Uterus (tissue), 2 donors: ENCODE measurements around the gene CATSPERE.

Experiments
- CTCF ChIP-seq, 4 experiments: fragments of 200-600 bp in 2 of 4; fragments of 450-650 bp in 2 of 4; sonication (generic) in 2 of 4; IDR thresholded peaks; one replicate each; pipeline ENCODE4 v1.5.1; 2016 to 2019; ENCODE audit warnings: antibody characterized with exemption in 4 of 4, mild to moderate bottlenecking in 2 of 4, moderate library complexity in 1 of 4
- POLR2A ChIP-seq, 2 donors: fragments of 450-650 bp; IDR thresholded peaks; one replicate each; pipeline ENCODE4 v1.6.1; 2016; ENCODE audit warnings: antibody characterized with exemption in 2 of 2, mild to moderate bottlenecking in 1 of 2, moderate library complexity in 1 of 2

GRCh38 chr1:244598611-244599010, 137.5 kb downstream of the CATSPERE start:
- TF ChIP-seq CTCF (IDR thresholded peaks at IDR 0.05): no peak
- no peak for TF ChIP-seq POLR2A (IDR thresholded peaks at IDR 0.05)
